Right lobe of liver (tissue), 4 donors: ENCODE results near the gene CACNA1F.

Experiments
- CTCF ChIP-seq, 4 donors: fragments of 200-600 bp in 3 of 4; fragments of 450-650 bp in 1 of 4; IDR thresholded peaks; one replicate each; pipeline versions ENCODE4 v1.5.1 to v1.8.0; 2016 to 2022; ENCODE audit warnings: antibody characterized with exemption in 4 of 4, mild to moderate bottlenecking in 2 of 4
- POLR2A ChIP-seq: fragments of 450-650 bp; IDR thresholded peaks from one replicate; pipeline ENCODE4 v1.6.1; 2017; ENCODE audit warnings: antibody characterized with exemption, mild to moderate bottlenecking
- donor health status: DM: no; HTN: no; CAD: no.
- donor health status: DM: no; HTN: no; CAD: no.
- donor health status: DM: no; HTN: yes; CAD: no.

GRCh38 chrX:49192722-49193328 lies 40.3 kb downstream of the CACNA1F start:
- no peak for TF ChIP-seq POLR2A
- TF ChIP-seq CTCF (IDR thresholded peaks at IDR 0.05) = peak; percentile 35 to 57 (median 51)
